ENCODE data around the gene TADA3. TPM values are rescaled to one million over a fixed set of nuclear protein-coding genes. Genes with fewer than 3 reads are reported as not detected.
A peak's percentile ranks its signal among the peaks of the same experiment; 100 is the strongest.

Gene TADA3
- total RNA-seq, 1 experiment from 2014 or later: 49.0 TPM

DNA sequence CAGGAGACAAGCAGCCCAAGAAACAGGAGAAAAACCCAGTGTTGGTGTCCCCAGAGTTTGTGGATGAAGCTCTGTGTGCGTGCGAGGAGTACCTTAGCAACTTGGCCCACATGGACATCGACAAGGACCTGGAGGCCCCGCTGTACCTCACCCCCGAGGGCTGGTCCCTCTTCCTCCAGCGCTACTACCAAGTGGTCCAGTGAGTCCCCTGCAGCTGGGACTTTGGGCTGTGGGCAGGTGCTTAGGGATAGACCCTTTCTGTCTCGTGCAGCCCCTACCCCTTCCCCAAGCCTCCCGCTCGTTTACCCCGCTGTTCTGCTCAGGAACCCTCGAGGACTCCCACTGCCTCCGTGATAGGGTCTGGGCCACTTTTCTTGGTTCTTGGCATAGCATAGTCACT, 28.3 kb upstream of the TADA3 start:
- ChIA-PET POLR2A (no interaction called here), CTCF (interaction anchor here (1.1 kb wide), 1 partner anchor 28 kb away, joined by 3 read pairs; the partner anchor contains the start of gene ARPC4)
- Mint-ChIP-seq H3K9me3 (no peaks in the 10 kb centered on the region), H3K36me3 (no peaks in the 10 kb centered on the region), H3K4me3 (no peak overlapping the region), H3K4me1 (peaks cover 3% of the 10 kb centered on the region), H3K27ac (no peak overlapping the region), H3K27me3 (ENCODE audit: low read depth) (no peaks in the 10 kb centered on the region; the same call in 1 of the 2 replicates)
- ATAC-seq (peak; percentile 7; the same call in 1 of the 2 replicates), DNase-seq (ENCODE audit: low spot score) (no peak)
- no peak for TF ChIP-seq ZNF423 (CRISPR knock-in tag; IDR thresholded peaks at IDR 0.05)
- no peak for TF ChIP-seq RELA (CRISPR knock-in tag; IDR thresholded peaks at IDR 0.05; ENCODE audit: borderline replicate concordance)
- no peak for TF ChIP-seq IRF2 (CRISPR knock-in tag; IDR thresholded peaks at IDR 0.05; ENCODE audit: borderline replicate concordance, low read depth)
- TF ChIP-seq GRHL2 (CRISPR knock-in tag; IDR thresholded peaks at IDR 0.05; ENCODE audit: insufficient replicate concordance, severe bottlenecking): no peak
- TF ChIP-seq, protein P1, sequence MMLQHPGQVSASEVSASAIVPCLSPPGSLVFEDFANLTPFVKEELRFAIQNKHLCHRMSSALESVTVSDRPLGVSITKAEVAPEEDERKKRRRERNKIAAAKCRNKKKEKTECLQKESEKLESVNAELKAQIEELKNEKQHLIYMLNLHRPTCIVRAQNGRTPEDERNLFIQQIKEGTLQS (CRISPR knock-in tag; conservative IDR thresholded peaks at IDR 0.05): no peak
- TF ChIP-seq, protein P2, sequence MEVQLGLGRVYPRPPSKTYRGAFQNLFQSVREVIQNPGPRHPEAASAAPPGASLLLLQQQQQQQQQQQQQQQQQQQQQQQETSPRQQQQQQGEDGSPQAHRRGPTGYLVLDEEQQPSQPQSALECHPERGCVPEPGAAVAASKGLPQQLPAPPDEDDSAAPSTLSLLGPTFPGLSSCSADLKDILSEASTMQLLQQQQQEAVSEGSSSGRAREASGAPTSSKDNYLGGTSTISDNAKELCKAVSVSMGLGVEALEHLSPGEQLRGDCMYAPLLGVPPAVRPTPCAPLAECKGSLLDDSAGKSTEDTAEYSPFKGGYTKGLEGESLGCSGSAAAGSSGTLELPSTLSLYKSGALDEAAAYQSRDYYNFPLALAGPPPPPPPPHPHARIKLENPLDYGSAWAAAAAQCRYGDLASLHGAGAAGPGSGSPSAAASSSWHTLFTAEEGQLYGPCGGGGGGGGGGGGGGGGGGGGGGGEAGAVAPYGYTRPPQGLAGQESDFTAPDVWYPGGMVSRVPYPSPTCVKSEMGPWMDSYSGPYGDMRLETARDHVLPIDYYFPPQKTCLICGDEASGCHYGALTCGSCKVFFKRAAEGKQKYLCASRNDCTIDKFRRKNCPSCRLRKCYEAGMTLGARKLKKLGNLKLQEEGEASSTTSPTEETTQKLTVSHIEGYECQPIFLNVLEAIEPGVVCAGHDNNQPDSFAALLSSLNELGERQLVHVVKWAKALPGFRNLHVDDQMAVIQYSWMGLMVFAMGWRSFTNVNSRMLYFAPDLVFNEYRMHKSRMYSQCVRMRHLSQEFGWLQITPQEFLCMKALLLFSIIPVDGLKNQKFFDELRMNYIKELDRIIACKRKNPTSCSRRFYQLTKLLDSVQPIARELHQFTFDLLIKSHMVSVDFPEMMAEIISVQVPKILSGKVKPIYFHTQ (CRISPR knock-in tag; IDR thresholded peaks at IDR 0.05): no peak
- no peak for TF ChIP-seq TEAD4 (CRISPR knock-in tag; IDR thresholded peaks at IDR 0.05)
- no peak for TF ChIP-seq MXD4 (CRISPR knock-in tag; IDR thresholded peaks at IDR 0.05; ENCODE audit: borderline replicate concordance)
- TF ChIP-seq JUN (CRISPR knock-in tag; IDR thresholded peaks at IDR 0.05): no peak
- TF ChIP-seq ZNF263 (CRISPR knock-in tag; IDR thresholded peaks at IDR 0.05; ENCODE audit: low read depth): no peak
- TF ChIP-seq NFYB (CRISPR knock-in tag; conservative IDR thresholded peaks at IDR 0.05; ENCODE audit: low read depth): no peak
- no peak for TF ChIP-seq FOXP1 (CRISPR knock-in tag; IDR thresholded peaks at IDR 0.05; ENCODE audit: borderline replicate concordance)
- TF ChIP-seq, protein P3, sequence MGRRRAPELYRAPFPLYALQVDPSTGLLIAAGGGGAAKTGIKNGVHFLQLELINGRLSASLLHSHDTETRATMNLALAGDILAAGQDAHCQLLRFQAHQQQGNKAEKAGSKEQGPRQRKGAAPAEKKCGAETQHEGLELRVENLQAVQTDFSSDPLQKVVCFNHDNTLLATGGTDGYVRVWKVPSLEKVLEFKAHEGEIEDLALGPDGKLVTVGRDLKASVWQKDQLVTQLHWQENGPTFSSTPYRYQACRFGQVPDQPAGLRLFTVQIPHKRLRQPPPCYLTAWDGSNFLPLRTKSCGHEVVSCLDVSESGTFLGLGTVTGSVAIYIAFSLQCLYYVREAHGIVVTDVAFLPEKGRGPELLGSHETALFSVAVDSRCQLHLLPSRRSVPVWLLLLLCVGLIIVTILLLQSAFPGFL (CRISPR knock-in tag; IDR thresholded peaks at IDR 0.05; ENCODE audit: borderline replicate concordance): no peak
- TF ChIP-seq FOXJ3 (CRISPR knock-in tag; IDR thresholded peaks at IDR 0.05; ENCODE audit: borderline replicate concordance): no peak
- TF ChIP-seq MYBL2 (CRISPR knock-in tag; IDR thresholded peaks at IDR 0.05): no peak
- TF ChIP-seq RORB (CRISPR knock-in tag; IDR thresholded peaks at IDR 0.05): no peak
- TF ChIP-seq ZNF671 (CRISPR knock-in tag; IDR thresholded peaks at IDR 0.05): no peak
- no peak for TF ChIP-seq ESRRA (CRISPR knock-in tag; IDR thresholded peaks at IDR 0.05; ENCODE audit: borderline replicate concordance)

DNA sequence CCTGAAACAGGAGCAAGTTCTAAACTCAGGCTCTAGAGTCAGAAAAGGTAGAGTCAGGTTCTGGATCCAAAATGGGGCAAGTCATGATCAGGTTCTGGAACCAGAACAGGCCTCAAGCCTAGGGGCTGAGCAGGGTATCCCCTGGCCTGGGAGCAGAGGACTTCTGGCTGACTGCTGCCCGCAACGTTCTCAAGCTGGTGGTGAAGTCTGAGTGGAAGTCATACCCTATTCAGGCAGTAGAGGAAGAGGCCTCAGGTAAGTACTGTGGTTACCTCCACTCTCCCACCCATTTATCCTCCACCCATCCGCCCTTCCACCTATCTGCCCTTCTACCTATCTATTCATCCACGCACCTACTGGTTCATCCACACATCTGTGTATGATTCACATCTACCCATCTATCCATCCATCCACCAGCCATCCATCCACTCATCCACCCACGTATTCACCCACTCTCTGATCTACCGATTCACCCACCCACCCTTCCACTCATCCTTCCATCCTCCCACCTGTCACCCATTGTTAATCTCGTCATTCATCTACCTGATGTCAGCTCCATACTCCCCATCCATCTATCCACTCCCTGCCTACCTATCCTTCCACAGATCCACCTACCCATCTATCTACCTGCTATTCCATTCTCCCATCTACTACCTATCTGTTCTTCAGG, 26.5 kb upstream of the TADA3 start:
- Mint-ChIP-seq H3K4me1 (no peaks in the 10 kb centered on the region), H3K9me3 (no peaks in the 10 kb centered on the region), H3K27me3 (ENCODE audit: low read depth) (no peaks in the 10 kb centered on the region; the same call in 1 of the 2 replicates), H3K27ac (no peak overlapping the region), H3K36me3 (no peaks in the 10 kb centered on the region), H3K4me3 (no peak overlapping the region)
- ChIA-PET POLR2A (no interaction called here), CTCF (interaction anchor here (1.0 to 1.1 kb wide), 2 partner anchors 115 to 128 kb away, joined by 3 to 4 read pairs; partner anchors contain the start of gene CRELD1)
- ATAC-seq (no peak), DNase-seq (ENCODE audit: low spot score) (no peak)
- no peak for TF ChIP-seq NFATC4 (CRISPR knock-in tag; IDR thresholded peaks at IDR 0.05)
- no peak for TF ChIP-seq EMX1 (CRISPR knock-in tag; IDR thresholded peaks at IDR 0.05)
- no peak for TF ChIP-seq FOXP1 (CRISPR knock-in tag; IDR thresholded peaks at IDR 0.05; ENCODE audit: borderline replicate concordance)
- TF ChIP-seq NFYB (CRISPR knock-in tag; conservative IDR thresholded peaks at IDR 0.05; ENCODE audit: low read depth): no peak
